IPS DF 6.9 (cell line): ENCODE results near the gene PLS1.
A peak's percentile ranks its signal among the peaks of the same experiment; 100 is the strongest.
"Not testable (repeated sequence)": the region's sequence is repeated elsewhere in the genome, so short reads cannot be mapped to it uniquely, and the experiment has no call there.

Source experiments
- DNase-seq: peaks from one replicate; pipeline ENCODE4 v3.0.0-alpha.2; 2013; ENCODE audit warnings: low read depth, low spot score
- H3K27ac ChIP-seq: one replicate; pipeline ENCODE4 v1.5.1; 2013; ENCODE audit warnings: low read length, control low read depth
- H3K27me3 ChIP-seq: 2 replicates; pipeline ENCODE4 v1.6.1; 2013; ENCODE audit warnings: mild to moderate bottlenecking, low read length; ENCODE audit not compliant: control insufficient read depth, insufficient read depth
- H3K36me3 ChIP-seq: 2 replicates; pipeline ENCODE4 v1.6.1; 2013; ENCODE audit warnings: low read length; ENCODE audit not compliant: control insufficient read depth, insufficient read depth
- H3K4me1 ChIP-seq: 2 replicates; pipeline ENCODE4 v1.6.1; 2013; ENCODE audit warnings: low read length; ENCODE audit not compliant: control insufficient read depth, insufficient read depth
- H3K4me3 ChIP-seq: 2 replicates; pipeline ENCODE4 v1.5.1; 2013; ENCODE audit warnings: mild to moderate bottlenecking, low read length
- H3K9me3 ChIP-seq: 2 replicates; pipeline ENCODE4 v1.6.1; 2013; ENCODE audit warnings: low read length, inconsistent platforms; ENCODE audit not compliant: control insufficient read depth, insufficient read depth
- WGBS: extraction: QIAGEN DNeasy Blood & Tissue Kit; methylation state at CpG from one replicate; pipeline ENCODE4 v1.1.7; 2013; ENCODE audit warnings: mixed read lengths, missing lambda C conversion rate; ENCODE audit not compliant: insufficient read length, insufficient coverage; 5-methylcytosine and 5-hydroxymethylcytosine counted together

Gene PLS1

GRCh38 chr3:142595951-142596725, at the start of gene PLS1:
TSS of gene PLS1 (plus strand) at chr3:142596393. CDS start at chr3:142664238, 67,845 bp downstream.
- no peaks in the 10 kb centered on the region for H3K36me3 ChIP-seq
- H3K4me3 ChIP-seq: peak within 1 kb of the TSS; percentile 72; the same call in 1 of the 2 replicates
- H3K4me1 ChIP-seq: 0 out of 2 replicates have a peak, but pooled peaks cover 1% of the 10 kb centered on the region
- no CpG with 5 or more reads among the region's 56 CpGs for WGBS
- H3K27me3 ChIP-seq: no peaks in the 10 kb centered on the region
- no peak for DNase-seq
- H3K9me3 ChIP-seq: no peaks in the 10 kb centered on the region
- H3K27ac ChIP-seq: no peak within 1 kb of the TSS

GRCh38 chr3:142549986-142550385, 46.2 kb upstream of the PLS1 start:
- H3K27ac ChIP-seq: no peak overlapping the region
- no peaks in the 10 kb centered on the region for H3K27me3 ChIP-seq
- H3K4me1 ChIP-seq: no peaks in the 10 kb centered on the region
- no peaks in the 10 kb centered on the region for H3K9me3 ChIP-seq
- no peak overlapping the region for H3K4me3 ChIP-seq
- DNase-seq: no peak
- no CpG with 5 or more reads among the region's 7 CpGs for WGBS
- peaks cover 5% of the 10 kb centered on the region; the same call in 1 of the 2 replicates for H3K36me3 ChIP-seq

GRCh38 chr3:142552579-142552978, 43.6 kb upstream of the PLS1 start:
- not testable (repeated sequence) for H3K4me3 ChIP-seq, H3K4me1 ChIP-seq, H3K9me3 ChIP-seq, H3K27ac ChIP-seq, DNase-seq, H3K36me3 ChIP-seq, H3K27me3 ChIP-seq
- no CpG with 5 or more reads among the region's 1 CpG for WGBS

- Histone ChIP-seq H3K36me3 (peaks cover 5% of the 10 kb centered on the region; the same call in 1 of the 2 replicates), H3K4me3 (no peak overlapping the region), H3K27me3 (no peaks in the 10 kb centered on the region), H3K9me3 (no peaks in the 10 kb centered on the region), H3K4me1 (no peaks in the 10 kb centered on the region), H3K27ac (no peak overlapping the region)
- DNase-seq: no peak
- WGBS: no CpG with 5 or more reads among the region's 1 CpG
Observed at GRCh38 chr3:142553741-142554140, 42.5 kb upstream of the PLS1 start.

- no peak overlapping the region for H3K4me3 ChIP-seq
- no peaks in the 10 kb centered on the region for H3K27me3 ChIP-seq
- peaks cover 2% of the 10 kb centered on the region; the same call in 1 of the 2 replicates for H3K36me3 ChIP-seq
- no peak overlapping the region for H3K27ac ChIP-seq
- DNase-seq: no peak
- no peaks in the 10 kb centered on the region for H3K4me1 ChIP-seq
- no peaks in the 10 kb centered on the region for H3K9me3 ChIP-seq
Observed at GRCh38 chr3:142560118-142560517, 36.1 kb upstream of the PLS1 start.

- DNase-seq: no peak
- Histone ChIP-seq H3K4me3 (no peak overlapping the region), H3K4me1 (no peaks in the 10 kb centered on the region; the same call in 1 of the 2 replicates), H3K9me3 (no peaks in the 10 kb centered on the region), H3K27ac (no peak overlapping the region), H3K36me3 (peaks cover 2% of the 10 kb centered on the region; the same call in 1 of the 2 replicates), H3K27me3 (no peaks in the 10 kb centered on the region)
- no CpG with 5 or more reads among the region's 4 CpGs for WGBS
Observed at GRCh38 chr3:142563496-142563997, 32.6 kb upstream of the PLS1 start.

- no peak overlapping the region for H3K4me3 ChIP-seq
- H3K4me1 ChIP-seq: peaks cover 2% of the 10 kb centered on the region; the same call in 1 of the 2 replicates
- no CpG with 5 or more reads among the region's 3 CpGs for WGBS
- no peaks in the 10 kb centered on the region for H3K9me3 ChIP-seq
- DNase-seq: no peak
- peaks cover 2% of the 10 kb centered on the region; the same call in 1 of the 2 replicates for H3K36me3 ChIP-seq
- H3K27me3 ChIP-seq: no peaks in the 10 kb centered on the region
- H3K27ac ChIP-seq: no peak overlapping the region
Observed at GRCh38 chr3:142566096-142566495, 30.1 kb upstream of the PLS1 start.

GRCh38 chr3:142568393-142569017, 27.7 kb upstream of the PLS1 start:
- H3K27ac ChIP-seq: no peak overlapping the region
- WGBS: no CpG with 5 or more reads among the region's 21 CpGs
- H3K36me3 ChIP-seq: peaks cover 2% of the 10 kb centered on the region; the same call in 1 of the 2 replicates

GRCh38 chr3:142569422-142569821, 26.8 kb upstream of the PLS1 start:
- not testable (repeated sequence) for H3K27ac ChIP-seq, H3K27me3 ChIP-seq, H3K9me3 ChIP-seq, H3K4me3 ChIP-seq, H3K4me1 ChIP-seq, DNase-seq, H3K36me3 ChIP-seq
- WGBS: no CpG with 5 or more reads among the region's 3 CpGs

More at GRCh38 chr3:142568393-142569017, 27.7 kb upstream of the PLS1 start:
- H3K4me1 ChIP-seq: peaks cover 2% of the 10 kb centered on the region; the same call in 1 of the 2 replicates
- H3K9me3 ChIP-seq: no peaks in the 10 kb centered on the region
- H3K27me3 ChIP-seq: no peaks in the 10 kb centered on the region
- no peak for DNase-seq
- H3K4me3 ChIP-seq: no peak overlapping the region

GRCh38 chr3:142574223-142574622, 22.0 kb upstream of the PLS1 start:
- not testable (repeated sequence) for H3K9me3 ChIP-seq, H3K27me3 ChIP-seq, H3K36me3 ChIP-seq, H3K4me3 ChIP-seq, H3K27ac ChIP-seq, DNase-seq, H3K4me1 ChIP-seq
- WGBS: no CpG with 5 or more reads among the region's 3 CpGs
